A549 (cell line): Measurements from ENCODE around the gene CXCL6. TPM values are rescaled to one million over a fixed set of nuclear protein-coding genes. Genes with fewer than 3 reads are reported as not detected.

Source experiments
- ATAC-seq, 2 experiments: fragments of 200-7000 bp in 1 of 2; fragments of >200 bp in 1 of 2; cut with Nextera tagmentation in 1 of 2; cut with Tn5 transposase in 1 of 2; 3 replicates each; pipeline versions ENCODE4 v1.8.0 to v1.9.1; 2018 to 2020; ENCODE audit warnings: mild to moderate bottlenecking in 1 of 2, moderate library complexity in 1 of 2
- CTCF ChIA-PET: fragments of 300-600 bp; sonication (Branson Sonifier 250); formaldehyde crosslinking; extraction: SDS; loops from one replicate; lab custom pipeline; 2021; ENCODE audit warnings: antibody characterized with exemption, inconsistent platforms; lab: Yijun Ruan, JAX
- POLR2A ChIA-PET: fragments of 350-600 bp; formaldehyde crosslinking; extraction: SDS; loops from one replicate; lab custom pipeline; 2021; ENCODE audit warnings: antibody characterized with exemption, inconsistent platforms; lab: Yijun Ruan, JAX
- DNase-seq, 2 experiments: peaks; one replicate each; pipeline versions ENCODE4 v3.0.0 to v3.0.0-alpha.2; 2011 to 2016; ENCODE audit warnings: low read depth in 1 of 2, low spot score in 1 of 2
- FAIRE-seq: peaks from 2 replicates; lab custom pipeline; 2011; peaks lifted over from hg19 to GRCh38; lab: Jason Lieb, UNC
- H3K27ac ChIP-seq, 2 experiments: fragments of >200 bp; sonication (Bioruptor Twin); formaldehyde crosslinking; 3 replicates each; pipeline ENCODE4 v1.5.1; 2016 to 2017
- H3K4me1 ChIP-seq: fragments of >200 bp; sonication (Bioruptor Twin); formaldehyde crosslinking; 3 replicates; pipeline ENCODE4 v1.6.1; 2016
- H3K4me2 ChIP-seq: fragments of >200 bp; sonication (Bioruptor Twin); formaldehyde crosslinking; 3 replicates; pipeline ENCODE4 v1.6.1; 2016
- H3K4me3 ChIP-seq: fragments of >200 bp; sonication (Bioruptor Twin); formaldehyde crosslinking; 3 replicates; pipeline ENCODE4 v1.5.1; 2016
- H3K9me3 ChIP-seq: fragments of >200 bp; sonication (Bioruptor Twin); formaldehyde crosslinking; 3 replicates; pipeline ENCODE4 v1.6.1; 2016
- BHLHE40 ChIP-seq: IDR thresholded peaks from 2 replicates; pipeline ENCODE4 v1.6.1; 2012; ENCODE audit warnings: low read depth, low read length, inconsistent platforms
- CHD2 ChIP-seq: fragments of 150-350 bp; IDR thresholded peaks from 2 replicates; pipeline ENCODE4 v1.6.1; 2014; ENCODE audit warnings: low read length; ENCODE audit not compliant: partially characterized antibody
- CHD4 ChIP-seq: fragments of 200-600 bp; sonication (generic); IDR thresholded peaks from 2 replicates; pipeline ENCODE4 v1.6.1; 2016; ENCODE audit warnings: antibody characterized with exemption, mild to moderate bottlenecking, borderline replicate concordance
- CTCF ChIP-seq: fragments of >200 bp; sonication (Bioruptor Twin); formaldehyde crosslinking; IDR thresholded peaks from 3 replicates; pipeline ENCODE4 v1.5.1; 2016
- FOSB ChIP-seq: fragments of 250-450 bp; sonication (Bioruptor Pico); IDR thresholded peaks from 2 replicates; pipeline ENCODE4 v1.5.0; 2020; ENCODE audit warnings: mild to moderate bottlenecking, moderate library complexity
- HDAC2 ChIP-seq: fragments of 200-600 bp; sonication (generic); IDR thresholded peaks from 2 replicates; pipeline ENCODE4 v1.6.1; 2016
- HES2 ChIP-seq: fragments of >200 bp; sonication (Bioruptor Twin); formaldehyde crosslinking; IDR thresholded peaks from 2 replicates; pipeline ENCODE4 v1.6.1; 2016
- HOXA7 ChIP-seq: fragments of 250-450 bp; sonication (Bioruptor Pico); IDR thresholded peaks from 2 replicates; pipeline ENCODE4 v1.5.0; 2020; ENCODE audit warnings: mild to moderate bottlenecking, moderate library complexity
- JUN ChIP-seq, 2 experiments: fragments of >200 bp; sonication (Bioruptor Twin); formaldehyde crosslinking; IDR thresholded peaks; 2 replicates in 1 of 2; 3 replicates in 1 of 2; pipeline ENCODE4 v1.6.1; 2016 to 2017
- JUNB ChIP-seq: fragments of >200 bp; sonication (Bioruptor Twin); formaldehyde crosslinking; IDR thresholded peaks from 2 replicates; pipeline ENCODE4 v1.6.1; 2016
- MAFK ChIP-seq: fragments of 450-650 bp; IDR thresholded peaks from 2 replicates; pipeline ENCODE4 v1.6.1; 2014; ENCODE audit not compliant: partially characterized antibody
- MAX ChIP-seq: IDR thresholded peaks from 2 replicates; pipeline ENCODE4 v1.6.1; 2012
- PBX3 ChIP-seq: IDR thresholded peaks from 2 replicates; pipeline ENCODE4 v1.6.1; 2012
- PHF8 ChIP-seq: fragments of 200-600 bp; sonication (generic); IDR thresholded peaks from 2 replicates; pipeline ENCODE4 v1.6.1; 2016; ENCODE audit warnings: low read depth, mild to moderate bottlenecking, antibody characterized with exemption, moderate library complexity, borderline replicate concordance
- RAD21 ChIP-seq, 2 experiments: fragments of >200 bp in 1 of 2; sonication (Bioruptor Twin) in 1 of 2; formaldehyde crosslinking in 1 of 2; IDR thresholded peaks in 1 of 2; conservative IDR thresholded peaks in 1 of 2; 2 replicates in 1 of 2; 3 replicates in 1 of 2; pipeline ENCODE4 v1.6.1; 2012 to 2018; ENCODE audit warnings: inconsistent platforms in 1 of 2
- REST ChIP-seq: fragments of 200-600 bp; sonication (generic); IDR thresholded peaks from 2 replicates; pipeline ENCODE4 v1.6.1; 2016; ENCODE audit warnings: antibody characterized with exemption, mild to moderate bottlenecking, moderate library complexity
- SMC3 ChIP-seq: fragments of >200 bp; sonication (Bioruptor Twin); formaldehyde crosslinking; IDR thresholded peaks from 3 replicates; pipeline ENCODE4 v1.6.1; 2018; ENCODE audit warnings: inconsistent platforms
- TP53 ChIP-seq: fragments of 250-450 bp; sonication (Bioruptor Pico); IDR thresholded peaks from 2 replicates; pipeline ENCODE4 v1.5.0; 2021; ENCODE audit warnings: mild to moderate bottlenecking, moderate library complexity
- ZNF302 ChIP-seq: fragments of 250-450 bp; sonication (Bioruptor Pico); IDR thresholded peaks from 2 replicates; pipeline ENCODE4 v1.9.0; 2021; ENCODE audit warnings: inconsistent platforms, mild to moderate bottlenecking, moderate library complexity
- WGBS: methylation state at CpG from one replicate; pipeline ENCODE4 v1.1.6; 2017; ENCODE audit errors: missing lambda C conversion rate; 5-methylcytosine and 5-hydroxymethylcytosine counted together
- polyA plus RNA-seq, 4 experiments: library from polyadenylated mRNA; depleted of rRNA in 3 of 4; stranded (reverse); fragments of >200 nt; fragmentation: RNase III in 1 of 4; extraction: RNeasy Plus Mini Kit Qiagen cat#74134 plus additional on column Dnase treatment in 1 of 4; gene quantifications; 2 replicates in 3 of 4; 3 replicates in 1 of 4; pipeline ENCODE4 v1.2.3, GENCODE V29; 2011 to 2017

CXCL6 gene
- polyA plus RNA-seq, 2 of the 4 experiments (the other 2 are of a cell fraction), result 0.06 TPM; not detected in 1

- peak; percentile 73 for FAIRE-seq
- ATAC-seq, result no peak
- 90% methylated on average over 2 of the region's 2 CpGs for WGBS
- TF ChIP-seq CHD2 (no peak), CTCF (no peak), MAFK (no peak), BHLHE40 (no peak), PHF8 (no peak), CHD4 (no peak), JUN (IDR thresholded peaks at IDR 0.05) (no peak), PBX3 (no peak), HDAC2 (no peak), HOXA7 (CRISPR knock-in tag) (no peak), HES2 (no peak), SMC3 (no peak), FOSB (no peak)
- H3K4me1 ChIP-seq, result peaks cover 20% of the 10 kb centered on the region; the same call in 2 of the 3 replicates
- H3K4me3 ChIP-seq, result no peak overlapping the region
- no peak overlapping the region for H3K27ac ChIP-seq
- ChIA-PET CTCF (no interaction called here), POLR2A (no interaction called here)
- 0 out of 3 replicates have a peak, but pooled peaks cover 4% of the 10 kb centered on the region for H3K9me3 ChIP-seq
- no peak overlapping the region for H3K4me2 ChIP-seq
- DNase-seq, result no peak
Observed at GRCh38 chr4:73872316-73873108, 36.0 kb downstream of the CXCL6 start.

GRCh38 chr4:73874386-73874785, 37.9 kb downstream of the CXCL6 start:
- H3K9me3 ChIP-seq, result 0 out of 3 replicates have a peak, but pooled peaks cover 4% of the 10 kb centered on the region
- TF ChIP-seq MAX (no peak), CTCF (no peak), TP53 (CRISPR knock-in tag) (no peak), REST (no peak), CHD2 (no peak), ZNF302 (no peak), RAD21 (conservative IDR thresholded peaks at IDR 0.05 in 1 of 2, IDR thresholded peaks at IDR 0.05 in 1 of 2) (no peak), JUNB (no peak)
- peaks cover 10% of the 10 kb centered on the region; the same call in 2 of the 3 replicates for H3K4me1 ChIP-seq
- 66% methylated on average over 2 of the region's 2 CpGs for WGBS
- ChIA-PET CTCF (interaction anchor here (1.0 kb wide), 1 partner anchor 8 kb away, joined by 5 read pairs; no protein-coding TSS in a partner anchor), POLR2A (no interaction called here)
- DNase-seq (no peak), ATAC-seq (no peak), FAIRE-seq (no peak)
- H3K4me3 ChIP-seq, result no peak overlapping the region
- H3K27ac ChIP-seq, result no peak overlapping the region
- no peak overlapping the region for H3K4me2 ChIP-seq
